DND-41 (cell line): ENCODE measurements around the gene PTPRN2.

Experiments used
- CTCF ChIP-seq: IDR thresholded peaks from 2 replicates; pipeline ENCODE4 v1.5.1; 2012; ENCODE audit warnings: borderline replicate concordance, low read length, moderate library complexity, mild to moderate bottlenecking; ENCODE audit not compliant: poor library complexity, severe bottlenecking; ENCODE audit errors: extremely low read depth
- EZH2 ChIP-seq: IDR thresholded peaks from 3 replicates; pipeline ENCODE4 v1.6.1; 2012; ENCODE audit warnings: borderline replicate concordance, low read depth, mild to moderate bottlenecking, moderate library complexity, low read length, inconsistent platforms; ENCODE audit not compliant: severe bottlenecking

- TF ChIP-seq CTCF (no peak), EZH2 (no peak)
Observed at GRCh38 chr7:158024881-158025280, 562.7 kb downstream of the PTPRN2 start.
